GM04503 (cell line): ENCODE measurements around the gene SLC10A1.
"Not testable (repeated sequence)": the region's sequence is repeated elsewhere in the genome, so short reads cannot be mapped to it uniquely, and the experiment has no call there.

Experiments used
- DNase-seq: peaks from one replicate; pipeline ENCODE4 v3.0.0-alpha.2; 2012; ENCODE audit warnings: low read depth

The SLC10A1 gene

GRCh38 chr14:69796797-69797500 is at the start of gene SLC10A1:
Gene SLC10A1 (minus strand): TSS chr14:69797241. CDS start chr14:69797155, 86 bp downstream.
- DNase-seq, result no peak

- DNase-seq, result no peak
Observed at GRCh38 chr14:69845787-69846186, 48.7 kb upstream of the SLC10A1 start.

DNA sequence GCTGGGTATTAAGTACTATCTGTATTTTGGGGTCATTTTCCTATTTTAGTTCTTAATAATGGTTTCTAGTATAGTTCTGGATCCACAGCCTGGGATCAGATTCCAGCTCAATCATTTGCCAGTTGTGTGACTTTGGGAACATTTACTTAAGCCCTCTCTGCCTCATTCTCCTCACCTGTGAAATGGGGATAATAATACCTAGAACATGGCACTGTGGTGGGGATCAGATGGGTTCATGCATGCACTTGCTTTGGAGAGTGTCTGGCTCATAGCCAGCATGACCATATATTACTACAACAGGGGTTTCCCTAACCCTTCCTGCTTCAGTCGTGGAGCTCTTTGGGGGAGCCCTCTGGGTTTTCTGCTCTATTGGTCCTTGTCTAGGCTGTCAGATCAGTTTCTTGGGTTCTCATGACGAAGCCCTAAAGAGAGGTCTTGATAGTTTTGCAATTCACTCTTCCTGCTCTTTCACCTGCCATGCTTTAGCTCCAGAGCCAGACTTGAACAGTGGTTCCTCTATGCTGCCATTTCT is 48.1 kb upstream of the SLC10A1 start:
- DNase-seq, result no peak

- DNase-seq, result no peak
Observed at GRCh38 chr14:69844171-69844570, 47.1 kb upstream of the SLC10A1 start.

- DNase-seq, result no peak
Observed at GRCh38 chr14:69842686-69843420, 45.8 kb upstream of the SLC10A1 start.

GRCh38 chr14:69841656-69842055 is 44.6 kb upstream of the SLC10A1 start:
- DNase-seq, result no peak

- no peak for DNase-seq
Observed at GRCh38 chr14:69839661-69840060, 42.6 kb upstream of the SLC10A1 start.

DNA sequence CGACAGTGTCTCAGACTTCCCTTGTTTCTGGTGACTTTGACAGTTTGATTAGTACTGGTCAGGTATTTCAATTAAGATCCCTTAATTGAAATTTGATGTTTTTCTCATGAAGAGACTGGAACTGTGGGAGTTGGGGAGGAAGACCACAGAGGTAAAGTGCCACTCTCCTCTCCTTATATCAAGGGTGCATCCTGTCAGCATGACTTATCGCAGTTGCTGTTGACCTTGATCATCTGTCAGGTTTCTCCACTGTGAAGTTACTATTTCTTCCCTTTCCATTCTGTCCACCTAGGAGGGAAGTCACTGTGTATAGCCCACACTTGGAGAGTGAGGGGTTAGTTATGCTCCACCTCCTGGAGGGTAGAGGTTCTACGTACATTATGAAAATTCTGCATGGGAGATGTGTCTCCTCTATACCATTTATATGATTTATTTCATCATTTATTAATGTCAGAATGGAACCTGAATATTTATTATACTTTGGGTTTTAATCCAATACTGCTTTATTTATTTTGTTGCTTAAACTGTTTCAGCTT is 41.9 kb upstream of the SLC10A1 start:
- DNase-seq, result no peak

GRCh38 chr14:69828879-69829278 is 31.8 kb upstream of the SLC10A1 start:
- DNase-seq, result no peak

DNA sequence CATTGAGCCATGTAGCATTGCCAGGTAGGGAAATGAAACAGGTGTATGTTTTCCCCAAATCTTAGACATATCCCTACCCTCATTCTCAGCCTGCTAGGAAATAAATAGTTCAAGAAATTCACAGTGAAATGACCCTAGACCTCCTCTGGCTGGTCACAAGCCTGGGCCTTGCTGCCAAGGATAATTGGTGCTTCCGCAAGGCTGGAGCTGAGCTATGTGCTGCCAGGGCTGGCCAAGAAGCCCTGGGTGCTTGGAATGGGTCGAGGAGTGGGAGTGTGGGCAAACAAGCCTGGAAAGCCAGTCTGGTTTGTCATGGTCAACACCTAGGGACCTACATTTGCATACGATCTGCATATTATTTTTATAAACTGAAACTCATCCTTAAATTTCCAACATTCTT is 31.3 kb upstream of the SLC10A1 start:
- DNase-seq, result no peak

DNA sequence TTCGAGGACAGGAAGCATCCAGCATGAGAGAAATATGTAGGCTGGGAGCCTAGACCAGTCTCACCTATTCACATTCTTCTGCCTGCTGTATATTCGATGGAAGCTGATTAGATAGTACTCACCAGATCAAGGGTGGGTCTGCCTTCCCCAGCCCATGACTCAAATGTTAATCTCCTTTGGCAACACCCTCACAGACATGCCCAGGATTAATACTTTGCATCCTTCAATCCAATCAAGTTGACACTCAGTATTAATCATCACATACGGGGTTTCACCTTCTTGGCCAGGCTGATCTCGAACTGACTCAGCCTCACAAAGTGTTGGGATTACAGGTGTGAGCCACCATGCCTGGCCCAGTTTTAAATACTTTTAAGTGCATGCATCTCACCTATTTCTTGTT is 30.5 kb upstream of the SLC10A1 start:
- DNase-seq, result no peak

DNA sequence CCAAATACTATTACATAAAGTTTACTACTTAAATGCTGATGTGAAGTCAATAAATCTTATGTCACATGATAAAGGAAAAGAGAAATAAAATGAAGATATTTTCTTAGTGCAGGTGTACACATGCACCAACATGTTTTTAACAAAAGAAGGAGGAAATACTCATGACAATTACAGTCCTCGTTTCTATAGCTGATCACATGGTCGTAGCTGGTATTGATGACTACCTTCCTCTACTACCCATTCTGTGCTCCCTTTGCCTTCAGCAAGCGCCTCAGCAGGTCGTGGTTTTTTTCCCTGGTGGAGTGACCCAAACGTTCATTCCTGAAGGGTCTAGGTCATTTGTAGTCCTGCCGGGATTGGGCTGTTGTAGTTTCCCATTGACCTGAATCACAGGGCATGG is 25.4 kb upstream of the SLC10A1 start:
- no peak for DNase-seq

DNA sequence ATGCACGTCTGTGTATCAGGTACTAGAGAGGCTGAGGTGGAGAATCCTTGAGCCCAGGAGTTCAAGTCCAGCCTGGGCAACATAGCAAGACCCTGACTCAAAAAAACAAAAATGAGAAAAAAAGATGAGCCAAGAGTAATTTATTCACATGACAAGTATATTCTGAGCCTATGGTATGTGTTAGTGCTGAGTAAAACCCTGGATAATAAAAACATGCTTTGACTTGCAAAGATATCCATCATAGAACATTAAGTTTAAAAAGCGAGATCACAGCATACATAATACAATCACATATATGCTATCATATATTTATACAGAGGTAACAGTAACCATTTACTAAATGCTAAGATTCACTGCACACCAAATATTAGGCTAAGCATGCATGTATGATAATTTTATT is 23.9 kb upstream of the SLC10A1 start:
- DNase-seq, result no peak

DNA sequence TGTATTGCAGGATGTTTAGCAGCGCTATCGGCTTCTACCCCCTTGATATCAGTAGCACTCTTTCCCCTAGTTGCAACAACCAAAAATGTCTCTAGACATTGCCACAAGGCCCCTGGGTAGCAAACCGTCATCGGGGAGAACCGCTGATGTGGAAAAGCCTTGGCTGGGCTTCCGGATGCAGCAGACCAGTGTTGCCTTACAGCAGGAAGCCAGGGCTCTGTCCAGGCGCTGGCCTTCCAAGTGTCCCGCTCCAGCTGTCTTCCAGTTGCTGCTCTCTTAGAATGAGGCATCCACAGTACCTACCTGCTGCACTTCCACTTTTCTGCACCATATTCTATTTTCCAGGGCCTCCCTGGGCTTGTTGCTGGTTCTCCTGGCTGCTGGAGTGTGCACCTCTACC is 22.6 kb upstream of the SLC10A1 start:
- no peak for DNase-seq

- DNase-seq, result no peak
Observed at GRCh38 chr14:69818758-69819191, 21.7 kb upstream of the SLC10A1 start.

DNA sequence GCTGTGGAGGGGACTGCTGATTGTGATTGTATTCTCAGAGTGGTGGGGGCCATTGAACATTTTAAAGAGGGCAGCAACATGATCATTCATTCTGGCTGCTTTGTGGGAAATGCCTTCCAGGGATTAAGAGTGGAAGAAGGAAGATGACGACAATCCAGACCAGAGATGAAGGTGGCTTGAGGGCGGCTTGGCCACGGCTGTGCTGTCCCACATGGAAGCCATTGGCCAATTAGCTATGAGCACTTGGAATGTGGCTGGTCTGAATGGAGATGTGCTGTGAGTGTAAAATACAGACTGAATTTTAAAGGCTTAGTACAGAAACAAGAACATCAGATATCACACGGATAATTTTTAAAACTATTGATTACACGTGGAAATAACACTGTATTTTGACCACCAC is 19.2 kb upstream of the SLC10A1 start:
- DNase-seq, result no peak

DNA sequence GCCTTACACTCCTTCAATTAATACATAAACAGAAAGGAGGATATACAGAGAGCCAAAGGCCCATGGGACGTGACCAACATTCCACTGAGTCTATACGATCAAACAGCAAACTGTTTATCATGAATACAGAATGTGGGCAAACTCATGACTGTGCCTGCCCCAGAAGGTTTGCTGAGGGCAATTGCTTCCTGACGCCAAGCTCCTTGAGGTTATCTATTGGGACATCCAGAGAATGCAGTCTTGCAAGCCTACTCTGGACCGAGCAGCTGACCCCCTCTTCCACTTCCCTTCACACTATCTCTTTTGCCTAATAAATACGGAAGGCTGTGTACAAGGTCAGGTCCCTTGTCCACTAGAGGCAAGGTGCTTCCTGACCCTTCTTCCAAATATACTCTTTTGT is 18.5 kb upstream of the SLC10A1 start:
- DNase-seq, result no peak

GRCh38 chr14:69814397-69814796 is 17.4 kb upstream of the SLC10A1 start:
- no peak for DNase-seq

- not testable (repeated sequence) for DNase-seq
Observed at GRCh38 chr14:69813346-69813745, 16.3 kb upstream of the SLC10A1 start.

GRCh38 chr14:69812711-69813110 is 15.7 kb upstream of the SLC10A1 start:
- no peak for DNase-seq

- no peak for DNase-seq
Observed at GRCh38 chr14:69811868-69812252, 14.8 kb upstream of the SLC10A1 start.

DNA sequence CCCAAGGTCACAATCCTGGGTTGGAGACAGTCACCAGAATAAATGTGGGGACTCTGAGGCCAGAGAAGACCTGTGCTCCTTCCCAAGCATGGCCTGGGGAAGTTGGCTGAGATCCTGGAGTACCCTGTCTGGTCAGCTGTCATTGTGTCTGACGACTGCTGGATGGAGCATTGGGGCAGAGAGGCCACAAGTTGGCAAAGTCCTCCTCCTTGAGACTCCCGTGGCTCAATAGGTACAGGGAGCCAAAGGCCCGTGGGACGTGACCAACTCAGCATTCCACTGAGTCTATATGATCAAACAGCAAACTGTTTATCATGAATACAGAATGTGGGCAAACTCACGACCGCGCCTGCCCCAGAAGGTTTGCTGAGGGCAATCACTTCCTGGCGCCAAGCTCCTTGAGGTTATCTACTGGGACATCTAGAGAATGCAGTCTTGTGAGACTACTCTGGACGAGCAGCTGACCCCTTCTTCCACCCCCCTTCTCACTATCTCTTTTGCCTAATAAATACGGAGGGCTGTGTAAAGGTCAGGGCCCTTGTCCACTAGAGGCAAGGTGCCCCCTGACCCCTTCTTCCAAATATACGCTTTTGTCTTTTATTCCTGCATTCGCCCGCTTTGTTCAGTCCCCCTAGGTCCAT is 14.3 kb upstream of the SLC10A1 start:
- DNase-seq, result no peak
